Neural cell (in vitro differentiated cells): Measurements from ENCODE around the gene DUT.

Experiments
- CTCF ChIP-seq: fragments of 450-650 bp; IDR thresholded peaks from 2 replicates; pipeline ENCODE4 v1.5.1; 2014; ENCODE audit warnings: antibody characterized with exemption, mild to moderate bottlenecking, moderate library complexity; ENCODE audit not compliant: poor library complexity, severe bottlenecking
- EZH2 ChIP-seq: fragments of 200-600, 300-800 bp; shearing (Covaris generic), sonication (generic); IDR thresholded peaks from 2 replicates; pipeline ENCODE4 v1.6.1; 2014; ENCODE audit warnings: antibody characterized with exemption, low read length, borderline replicate concordance, mild to moderate bottlenecking; ENCODE audit not compliant: insufficient read depth, poor library complexity, severe bottlenecking
- POLR2AphosphoS5 ChIP-seq: IDR thresholded peaks from 2 replicates; pipeline ENCODE4 v1.6.1; 2012
- RAD21 ChIP-seq: fragments of 450-650 bp; conservative IDR thresholded peaks from 2 replicates; pipeline ENCODE4 v1.6.1; 2014; ENCODE audit warnings: antibody characterized with exemption, mild to moderate bottlenecking, moderate library complexity
- REST ChIP-seq: IDR thresholded peaks from 2 replicates; pipeline ENCODE4 v1.6.1; 2012; ENCODE audit warnings: borderline replicate concordance
- TAF1 ChIP-seq: IDR thresholded peaks from 2 replicates; pipeline ENCODE4 v1.6.1; 2012; ENCODE audit warnings: low read depth

- TF ChIP-seq CTCF (no peak), POLR2AphosphoS5 (no peak), TAF1 (no peak), RAD21 (no peak), EZH2 (no peak), REST (no peak)
Observed at GRCh38 chr15:48365575-48365974, 34.3 kb downstream of the DUT start.
